Panc1 (cell line): ENCODE data around the gene ZNF888. TPM values are rescaled to one million over a fixed set of nuclear protein-coding genes. Genes with fewer than 3 reads are reported as not detected.
"Not testable (repeated sequence)": the region's sequence is repeated elsewhere in the genome, so short reads cannot be mapped to it uniquely, and the experiment has no call there.

Experiments
- ATAC-seq: fragments of 200-7000 bp; cut with Tn5 transposase; 2 replicates; pipeline ENCODE4 v1.9.1; 2020; ENCODE audit warnings: mild to moderate bottlenecking, moderate library complexity
- BruUV-seq: library from RNA; stranded (reverse); fragments of 400-500 nt; replicated peaks from 2 replicates; lab custom pipeline; 2021; lab: Mats Ljungman, UMichigan
- CTCF ChIA-PET: fragments of 300-600 bp; sonication (Branson Sonifier 250); formaldehyde crosslinking; loops from one replicate; lab custom pipeline; 2022; ENCODE audit warnings: antibody characterized with exemption; lab: Charles Lee
- POLR2A ChIA-PET: fragments of 300-600 bp; sonication (Branson Sonifier 250); formaldehyde crosslinking; loops from one replicate; lab custom pipeline; 2022; ENCODE audit warnings: antibody characterized with exemption; lab: Charles Lee
- DNase-seq: peaks from one replicate; pipeline ENCODE4 v3.0.0-alpha.2; 2010; ENCODE audit warnings: low read depth, low spot score
- H3K27ac ChIP-seq: 2 replicates; pipeline ENCODE4 v1.5.1; 2011; ENCODE audit warnings: mild to moderate bottlenecking, low read length, inconsistent platforms
- H3K27me3 ChIP-seq: fragments of 200-500 bp; sonication (Bioruptor generic); 2 replicates; pipeline ENCODE4 v1.6.0; 2014; ENCODE audit warnings: low read length, inconsistent platforms; ENCODE audit not compliant: control insufficient read depth, insufficient read depth
- H3K36me3 ChIP-seq: fragments of 200-500 bp; sonication (Bioruptor generic); 2 replicates; pipeline ENCODE4 v1.5.1; 2014; ENCODE audit warnings: inconsistent platforms, mild to moderate bottlenecking, low read length, moderate library complexity; ENCODE audit not compliant: control insufficient read depth, insufficient read depth
- H3K4me1 ChIP-seq: 2 replicates; pipeline ENCODE4 v1.5.1; 2011; ENCODE audit warnings: inconsistent platforms, mild to moderate bottlenecking, low read length, moderate library complexity; ENCODE audit not compliant: control insufficient read depth, insufficient read depth
- H3K4me3 ChIP-seq, 2 experiments: 2 replicates each; pipeline ENCODE4 v1.5.1; 2011 to 2012; ENCODE audit warnings: low read depth in 2 of 2, low read length in 2 of 2, mild to moderate bottlenecking in 2 of 2, inconsistent platforms in 1 of 2, moderate library complexity in 1 of 2
- H3K9me3 ChIP-seq: fragments of 200-500 bp; sonication (Bioruptor generic); 2 replicates; pipeline ENCODE4 v1.5.1; 2014; ENCODE audit warnings: low read depth, mild to moderate bottlenecking, inconsistent platforms, low read length, moderate library complexity; ENCODE audit not compliant: control insufficient read depth, insufficient read depth
- POLR2AphosphoS5 ChIP-seq: IDR thresholded peaks from 2 replicates; pipeline ENCODE4 v1.6.1; 2012; ENCODE audit warnings: mild to moderate bottlenecking, low read depth, low read length, moderate library complexity
- REST ChIP-seq, 2 experiments: IDR thresholded peaks; 2 replicates each; pipeline ENCODE4 v1.6.1; 2011 to 2012; ENCODE audit warnings: low read depth in 2 of 2, control low read depth in 1 of 2, low read length in 1 of 2, mild to moderate bottlenecking in 1 of 2, moderate library complexity in 1 of 2; ENCODE audit not compliant: insufficient read depth in 1 of 2
- SIN3A ChIP-seq: IDR thresholded peaks from 2 replicates; pipeline ENCODE4 v1.6.1; 2012; ENCODE audit warnings: low read depth, mild to moderate bottlenecking, low read length, moderate library complexity, borderline replicate concordance; ENCODE audit not compliant: insufficient read depth
- TCF7L2 ChIP-seq: IDR thresholded peaks from 2 replicates; pipeline ENCODE4 v1.6.1; 2011; ENCODE audit warnings: mild to moderate bottlenecking, low read depth, low read length, inconsistent platforms
- in situ Hi-C: cut with HindIII; loops from 2 replicates; pipeline ENCODE4 v1.10.0; 2016; ENCODE audit warnings: low sequenced_read_pairs, low pct_unique_long_range_greater_than_20kb
- intact Hi-C: fragments of 100-400 bp; cut with micrococcal nuclease; formaldehyde crosslinking; loops from one replicate; pipeline ENCODE4 v1.10.0; 2022; ENCODE audit not compliant: unreplicated experiment
- total RNA-seq: library from RNA; stranded (reverse); gene quantifications from one replicate; pipeline ENCODE4 v1.2.1, GENCODE V29; 2021; ENCODE audit not compliant: unreplicated experiment
- TF ChIP-seq, protein P1 (sequence below): fragments of 450-650 bp; IDR thresholded peaks from 2 replicates; pipeline ENCODE4 v1.5.1; 2017; ENCODE audit warnings: mild to moderate bottlenecking

ZNF888 gene
- total RNA-seq, 1 experiment from 2014 or later, result 7.4 TPM

GRCh38 chr19:52942386-52943133, 19.3 kb upstream of the ZNF888 start:
- ATAC-seq, result peak; percentile 95
- no peak for TF ChIP-seq SIN3A
- peak; percentile 85 for TF ChIP-seq POLR2AphosphoS5
- TF ChIP-seq, protein P1, sequence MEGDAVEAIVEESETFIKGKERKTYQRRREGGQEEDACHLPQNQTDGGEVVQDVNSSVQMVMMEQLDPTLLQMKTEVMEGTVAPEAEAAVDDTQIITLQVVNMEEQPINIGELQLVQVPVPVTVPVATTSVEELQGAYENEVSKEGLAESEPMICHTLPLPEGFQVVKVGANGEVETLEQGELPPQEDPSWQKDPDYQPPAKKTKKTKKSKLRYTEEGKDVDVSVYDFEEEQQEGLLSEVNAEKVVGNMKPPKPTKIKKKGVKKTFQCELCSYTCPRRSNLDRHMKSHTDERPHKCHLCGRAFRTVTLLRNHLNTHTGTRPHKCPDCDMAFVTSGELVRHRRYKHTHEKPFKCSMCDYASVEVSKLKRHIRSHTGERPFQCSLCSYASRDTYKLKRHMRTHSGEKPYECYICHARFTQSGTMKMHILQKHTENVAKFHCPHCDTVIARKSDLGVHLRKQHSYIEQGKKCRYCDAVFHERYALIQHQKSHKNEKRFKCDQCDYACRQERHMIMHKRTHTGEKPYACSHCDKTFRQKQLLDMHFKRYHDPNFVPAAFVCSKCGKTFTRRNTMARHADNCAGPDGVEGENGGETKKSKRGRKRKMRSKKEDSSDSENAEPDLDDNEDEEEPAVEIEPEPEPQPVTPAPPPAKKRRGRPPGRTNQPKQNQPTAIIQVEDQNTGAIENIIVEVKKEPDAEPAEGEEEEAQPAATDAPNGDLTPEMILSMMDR, result no peak
- TF ChIP-seq REST (IDR thresholded peaks at IDR 0.05; ENCODE audit: insufficient read depth in 1 of 2, low read depth in 2 of 2, low read length in 1 of 2), result no peak
- POLR2A ChIA-PET, result no interaction called here
- in situ Hi-C loops, result no loop called here
- peak overlapping the region; percentile 79 to 96 for H3K4me3 ChIP-seq
- H3K4me1 ChIP-seq, result no peaks in the 10 kb centered on the region
- BruUV-seq, result no TSS peak
- no peaks in the 10 kb centered on the region for H3K27me3 ChIP-seq
- CTCF ChIA-PET, result no interaction called here
- no peaks in the 10 kb centered on the region for H3K36me3 ChIP-seq
- no peak for DNase-seq
- peak overlapping the region; percentile 82 for H3K27ac ChIP-seq
- H3K9me3 ChIP-seq, result no peaks in the 10 kb centered on the region
- intact Hi-C loops, result no loop called here

DNA sequence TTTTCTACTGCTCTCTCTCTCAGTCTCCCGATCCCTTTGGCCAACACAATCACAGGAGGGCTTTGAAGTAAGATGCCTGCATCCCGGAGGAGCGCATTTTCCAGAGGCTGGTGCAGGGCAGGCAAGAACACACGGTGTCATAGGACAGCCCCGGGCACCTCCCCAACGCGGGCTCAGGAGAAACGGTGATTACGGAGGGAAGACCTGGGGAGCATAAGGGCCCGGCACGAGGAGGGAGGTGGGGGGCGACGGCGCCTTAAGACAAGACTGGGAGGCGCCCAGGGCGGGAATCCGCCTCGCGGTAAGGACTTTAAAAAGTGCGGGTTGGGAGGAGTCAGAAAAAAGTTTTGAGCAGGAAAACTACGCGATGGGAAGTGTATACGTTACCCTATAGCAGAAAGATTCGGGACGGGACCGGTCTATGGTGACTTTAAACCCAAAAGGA, 18.7 kb upstream of the ZNF888 start:
- ChIA-PET POLR2A (no interaction called here), CTCF (no interaction called here)
- Histone ChIP-seq H3K36me3 (no peaks in the 10 kb centered on the region), H3K4me3 (peak overlapping the region; percentile 79 to 96), H3K27me3 (no peaks in the 10 kb centered on the region), H3K27ac (peak overlapping the region; percentile 82), H3K9me3 (no peaks in the 10 kb centered on the region), H3K4me1 (no peaks in the 10 kb centered on the region)
- DNase-seq (no peak), ATAC-seq (peak; percentile 38)
- intact Hi-C loops, result no loop called here
- TSS peak; percentile 90 for BruUV-seq
- TF ChIP-seq SIN3A (no peak), POLR2AphosphoS5 (no peak), REST (IDR thresholded peaks at IDR 0.05; ENCODE audit: insufficient read depth in 1 of 2, low read depth in 2 of 2, low read length in 1 of 2) (no peak), TCF7L2 (no peak)
- TF ChIP-seq, protein P1, result no peak
- in situ Hi-C loops, result no loop called here

GRCh38 chr19:52941523-52941922, 18.3 kb upstream of the ZNF888 start:
- Histone ChIP-seq H3K27ac (peak overlapping the region; percentile 82), H3K4me3 (peak overlapping the region; percentile 79 to 96)
- CTCF ChIA-PET, DNase-seq, H3K36me3 ChIP-seq, intact Hi-C loops, ATAC-seq, H3K27me3 ChIP-seq, H3K4me1 ChIP-seq, BruUV-seq, in situ Hi-C loops, H3K9me3 ChIP-seq: not testable (repeated sequence)
- POLR2A ChIA-PET, result interaction anchor here (0.6 kb wide), 1 partner anchor 118 kb away, joined by 8 read pairs; no protein-coding TSS in a partner anchor
